Stomach (tissue), 4 donors: ENCODE measurements around the gene ZNF692.

Experiments used
- EP300 ChIP-seq: sonication (generic); formaldehyde crosslinking; IDR thresholded peaks from one replicate; pipeline ENCODE4 v1.6.1; 2017; ENCODE audit warnings: antibody characterized with exemption
- POLR2A ChIP-seq, 4 donors: fragments of 450-650 bp; IDR thresholded peaks; one replicate each; pipeline ENCODE4 v1.6.1; 2016; ENCODE audit warnings: antibody characterized with exemption in 4 of 4, control low read depth in 2 of 4, mild to moderate bottlenecking in 1 of 4, moderate library complexity in 1 of 4
- POLR2AphosphoS5 ChIP-seq, 3 donors: sonication (generic); formaldehyde crosslinking; IDR thresholded peaks; one replicate each; pipeline ENCODE4 v1.6.1; 2016; ENCODE audit warnings: antibody characterized with exemption in 3 of 3
- TF ChIP-seq, protein P1 (sequence below), 7 experiments: fragments of 450-650 bp in 4 of 7; fragments of 200-600 bp in 3 of 7; sonication (generic) in 3 of 7; IDR thresholded peaks; one replicate each; pipeline ENCODE4 v1.5.1; 2016 to 2019; ENCODE audit warnings: antibody characterized with exemption in 7 of 7, control low read depth in 2 of 7, mild to moderate bottlenecking in 1 of 7

DNA sequence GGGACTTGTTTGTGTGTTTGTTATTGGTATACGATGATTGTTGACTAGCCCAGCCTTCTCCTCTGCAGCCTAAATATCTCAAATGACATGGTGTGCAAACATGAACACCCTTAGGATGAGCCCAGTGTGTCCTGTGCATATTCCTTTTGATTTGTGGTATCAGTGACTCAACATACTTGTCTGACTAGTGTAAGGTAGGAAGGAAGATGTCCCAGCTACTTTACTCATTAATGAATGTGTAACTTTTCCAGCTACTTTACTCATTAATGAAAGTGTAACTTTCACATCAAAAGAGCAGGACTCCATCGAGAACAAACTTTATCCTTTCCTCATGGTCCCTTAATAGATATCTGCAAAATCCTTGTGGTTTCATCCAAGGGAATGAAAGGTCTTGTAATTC is 2.7 kb upstream of the ZNF692 start:
- TF ChIP-seq, protein P1, sequence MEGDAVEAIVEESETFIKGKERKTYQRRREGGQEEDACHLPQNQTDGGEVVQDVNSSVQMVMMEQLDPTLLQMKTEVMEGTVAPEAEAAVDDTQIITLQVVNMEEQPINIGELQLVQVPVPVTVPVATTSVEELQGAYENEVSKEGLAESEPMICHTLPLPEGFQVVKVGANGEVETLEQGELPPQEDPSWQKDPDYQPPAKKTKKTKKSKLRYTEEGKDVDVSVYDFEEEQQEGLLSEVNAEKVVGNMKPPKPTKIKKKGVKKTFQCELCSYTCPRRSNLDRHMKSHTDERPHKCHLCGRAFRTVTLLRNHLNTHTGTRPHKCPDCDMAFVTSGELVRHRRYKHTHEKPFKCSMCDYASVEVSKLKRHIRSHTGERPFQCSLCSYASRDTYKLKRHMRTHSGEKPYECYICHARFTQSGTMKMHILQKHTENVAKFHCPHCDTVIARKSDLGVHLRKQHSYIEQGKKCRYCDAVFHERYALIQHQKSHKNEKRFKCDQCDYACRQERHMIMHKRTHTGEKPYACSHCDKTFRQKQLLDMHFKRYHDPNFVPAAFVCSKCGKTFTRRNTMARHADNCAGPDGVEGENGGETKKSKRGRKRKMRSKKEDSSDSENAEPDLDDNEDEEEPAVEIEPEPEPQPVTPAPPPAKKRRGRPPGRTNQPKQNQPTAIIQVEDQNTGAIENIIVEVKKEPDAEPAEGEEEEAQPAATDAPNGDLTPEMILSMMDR (IDR thresholded peaks at IDR 0.05), result no peak
- TF ChIP-seq POLR2A (IDR thresholded peaks at IDR 0.05), result no peak
- no peak for TF ChIP-seq EP300
- TF ChIP-seq POLR2AphosphoS5 (IDR thresholded peaks at IDR 0.05), result no peak
